AG04449 (cell line): ENCODE data around the gene DNAH1.

Experiments used
- CTCF ChIA-PET: fragments of 350-600 bp; formaldehyde crosslinking; extraction: SDS; loops from one replicate; lab custom pipeline; 2021; ENCODE audit warnings: antibody characterized with exemption; lab: Yijun Ruan, JAX
- POLR2A ChIA-PET: fragments of 400-600, 350-600 bp; formaldehyde crosslinking; extraction: SDS; loops from one replicate; lab custom pipeline; 2020; ENCODE audit warnings: antibody characterized with exemption, inconsistent platforms; lab: Yijun Ruan, JAX
- DNase-seq: peaks from one replicate; pipeline ENCODE4 v3.0.0-alpha.2; 2010; ENCODE audit warnings: low read depth, low spot score
- H3K4me3 ChIP-seq: 2 replicates; pipeline ENCODE4 v1.5.1; 2011; ENCODE audit warnings: low read depth, mild to moderate bottlenecking, control low read depth, low read length
- TF ChIP-seq, protein P1 (sequence below): IDR thresholded peaks from one replicate; pipeline ENCODE4 v1.5.1; 2011; ENCODE audit warnings: mild to moderate bottlenecking, moderate library complexity, low read length, control low read depth, inconsistent platforms; ENCODE audit not compliant: insufficient read depth; ENCODE audit errors: missing control alignments

DNAH1 gene

DNA sequence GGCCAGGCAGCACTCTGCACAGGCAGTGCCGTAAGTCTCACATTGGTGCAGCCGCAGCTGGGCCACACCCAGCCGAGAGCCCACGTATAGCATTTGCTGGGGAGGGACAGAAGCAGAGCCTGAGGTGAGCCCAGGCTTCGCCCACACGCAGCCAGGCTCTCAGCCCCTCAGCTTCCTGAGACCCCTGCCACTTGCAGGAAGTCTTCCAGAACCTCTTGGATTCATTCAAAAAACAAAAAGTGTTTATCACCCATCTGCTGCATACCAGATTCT is 121.9 kb downstream of the DNAH1 start:
- POLR2A ChIA-PET = no interaction called here
- CTCF ChIA-PET = interaction anchor here (26.2 to 28.6 kb wide), 2 partner anchors 10 to 12 kb away, joined by 1004 read pairs; partner anchors contain the start of genes NISCH, SEMA3G and TNNC1
- H3K4me3 ChIP-seq = no peak overlapping the region
- TF ChIP-seq, protein P1, sequence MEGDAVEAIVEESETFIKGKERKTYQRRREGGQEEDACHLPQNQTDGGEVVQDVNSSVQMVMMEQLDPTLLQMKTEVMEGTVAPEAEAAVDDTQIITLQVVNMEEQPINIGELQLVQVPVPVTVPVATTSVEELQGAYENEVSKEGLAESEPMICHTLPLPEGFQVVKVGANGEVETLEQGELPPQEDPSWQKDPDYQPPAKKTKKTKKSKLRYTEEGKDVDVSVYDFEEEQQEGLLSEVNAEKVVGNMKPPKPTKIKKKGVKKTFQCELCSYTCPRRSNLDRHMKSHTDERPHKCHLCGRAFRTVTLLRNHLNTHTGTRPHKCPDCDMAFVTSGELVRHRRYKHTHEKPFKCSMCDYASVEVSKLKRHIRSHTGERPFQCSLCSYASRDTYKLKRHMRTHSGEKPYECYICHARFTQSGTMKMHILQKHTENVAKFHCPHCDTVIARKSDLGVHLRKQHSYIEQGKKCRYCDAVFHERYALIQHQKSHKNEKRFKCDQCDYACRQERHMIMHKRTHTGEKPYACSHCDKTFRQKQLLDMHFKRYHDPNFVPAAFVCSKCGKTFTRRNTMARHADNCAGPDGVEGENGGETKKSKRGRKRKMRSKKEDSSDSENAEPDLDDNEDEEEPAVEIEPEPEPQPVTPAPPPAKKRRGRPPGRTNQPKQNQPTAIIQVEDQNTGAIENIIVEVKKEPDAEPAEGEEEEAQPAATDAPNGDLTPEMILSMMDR = no peak
- no peak for DNase-seq

- TF ChIP-seq, protein P1 = no peak
- ChIA-PET CTCF (interaction anchor here (26.2 to 28.6 kb wide), 2 partner anchors 9 to 13 kb away, joined by 1004 read pairs; partner anchors contain the start of genes NISCH, SEMA3G and TNNC1), POLR2A (no interaction called here)
- no peak for DNase-seq
- H3K4me3 ChIP-seq = no peak overlapping the region
Observed at GRCh38 chr3:52438579-52439425, 122.7 kb downstream of the DNAH1 start.

- POLR2A ChIA-PET = no interaction called here
- CTCF ChIA-PET = interaction anchor here (26.2 to 28.6 kb wide), 2 partner anchors 8 to 14 kb away, joined by 1004 read pairs; partner anchors contain the start of genes NISCH, SEMA3G and TNNC1
- DNase-seq = no peak
- H3K4me3 ChIP-seq = no peak overlapping the region
- TF ChIP-seq, protein P1 = no peak
Observed at GRCh38 chr3:52439426-52440248, 123.5 kb downstream of the DNAH1 start.

GRCh38 chr3:52440249-52440551 is 124.1 kb downstream of the DNAH1 start:
- no peak for DNase-seq
- no peak overlapping the region for H3K4me3 ChIP-seq
- ChIA-PET CTCF (interaction anchor here (26.2 kb wide), 1 partner anchor 15 kb away, joined by 1004 read pairs; no protein-coding TSS in a partner anchor), POLR2A (no interaction called here)
- TF ChIP-seq, protein P1 = no peak

- no peak overlapping the region for H3K4me3 ChIP-seq
- ChIA-PET CTCF (interaction anchor here (1.3 to 26.2 kb wide), 2 partner anchors 9 to 15 kb away, joined by 3 to 1004 read pairs; no protein-coding TSS in a partner anchor), POLR2A (no interaction called here)
- no peak for DNase-seq
- TF ChIP-seq, protein P1 = no peak
Observed at GRCh38 chr3:52440671-52441070, 124.6 kb downstream of the DNAH1 start.

GRCh38 chr3:52441091-52441771 is 125.1 kb downstream of the DNAH1 start:
- TF ChIP-seq, protein P1 = no peak
- ChIA-PET CTCF (interaction anchor here (1.3 to 26.2 kb wide), 2 partner anchors 9 to 16 kb away, joined by 3 to 1004 read pairs; no protein-coding TSS in a partner anchor), POLR2A (no interaction called here)
- H3K4me3 ChIP-seq = no peak overlapping the region
- no peak for DNase-seq
